ENCODE measurements around the gene HDX. TPM values are rescaled to one million over a fixed set of nuclear protein-coding genes. Genes with fewer than 3 reads are reported as not detected.

HDX gene
- total RNA-seq, 4 donors from 2014 or later = 5.0 to 50.2 (median 15.8) TPM

DNA sequence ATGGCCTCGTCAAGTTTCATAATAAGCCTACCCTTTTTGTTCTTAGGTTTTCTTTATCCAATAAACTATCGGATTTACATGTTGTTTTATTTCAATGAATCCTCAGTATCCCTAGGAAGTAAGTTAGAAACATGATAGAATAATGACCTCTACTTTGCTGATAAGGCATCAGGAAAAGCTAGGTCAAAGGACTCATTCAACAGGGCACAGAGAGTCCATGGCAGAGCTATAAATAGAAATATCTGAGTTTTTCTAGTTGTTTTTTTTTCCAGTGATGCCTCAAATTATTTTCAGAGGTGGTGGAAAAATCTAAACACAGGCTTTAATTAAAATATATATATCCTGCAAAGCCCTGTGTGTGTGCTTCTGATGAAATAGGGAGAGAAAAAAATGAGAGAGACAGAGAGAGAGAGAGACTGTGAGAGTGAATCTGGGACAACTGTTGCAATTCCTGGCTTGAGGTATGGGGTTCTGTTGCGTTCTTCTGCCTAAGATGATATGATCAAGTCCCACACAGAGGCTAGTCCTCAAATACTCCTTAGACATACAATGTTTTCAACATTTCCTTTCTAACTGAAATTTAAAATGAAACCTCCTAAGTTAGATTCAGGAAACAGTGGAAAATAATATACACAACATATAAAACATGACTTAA lies 139.9 kb downstream of the HDX start:
- intact Hi-C loops (cut with DNase I; ENCODE audit: low total_unique reads) = no loop called here
- peaks cover 0 to 3% of the 10 kb centered on the region in 2 donors for H3K4me1 ChIP-seq

DNA sequence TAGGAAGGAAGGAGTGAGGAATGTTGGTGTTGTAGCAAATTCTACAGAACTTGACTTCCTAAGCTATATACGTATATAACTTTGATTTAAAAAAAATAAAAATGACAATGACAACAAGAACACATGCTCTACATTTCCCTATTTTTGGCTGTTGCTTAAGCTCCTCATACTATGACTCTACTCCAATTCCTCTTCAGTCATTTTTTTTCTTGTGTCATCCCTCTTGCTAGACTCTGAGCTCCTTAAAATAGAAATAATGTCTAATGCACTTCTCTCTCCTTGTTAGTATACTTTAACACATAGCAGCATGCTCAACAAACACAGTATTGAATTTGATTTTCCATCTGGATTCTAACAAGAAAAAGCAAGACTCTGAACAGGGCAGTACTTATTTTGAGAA lies 144.0 kb downstream of the HDX start:
- intact Hi-C loops (cut with DNase I; ENCODE audit: low total_unique reads) = no loop called here
- Histone ChIP-seq H3K4me3 (no peak overlapping the region), H3K4me1 (peaks cover 0 to 3% of the 10 kb centered on the region in 2 donors), H3K27ac (no peak overlapping the region), H3K36me3 (no peaks in the 10 kb centered on the region), H3K27me3 (no peaks in the 10 kb centered on the region), H3K9me3 (no peaks in the 10 kb centered on the region)
- TF ChIP-seq POLR2A (IDR thresholded peaks at IDR 0.05) = no peak
- TF ChIP-seq, protein P1, sequence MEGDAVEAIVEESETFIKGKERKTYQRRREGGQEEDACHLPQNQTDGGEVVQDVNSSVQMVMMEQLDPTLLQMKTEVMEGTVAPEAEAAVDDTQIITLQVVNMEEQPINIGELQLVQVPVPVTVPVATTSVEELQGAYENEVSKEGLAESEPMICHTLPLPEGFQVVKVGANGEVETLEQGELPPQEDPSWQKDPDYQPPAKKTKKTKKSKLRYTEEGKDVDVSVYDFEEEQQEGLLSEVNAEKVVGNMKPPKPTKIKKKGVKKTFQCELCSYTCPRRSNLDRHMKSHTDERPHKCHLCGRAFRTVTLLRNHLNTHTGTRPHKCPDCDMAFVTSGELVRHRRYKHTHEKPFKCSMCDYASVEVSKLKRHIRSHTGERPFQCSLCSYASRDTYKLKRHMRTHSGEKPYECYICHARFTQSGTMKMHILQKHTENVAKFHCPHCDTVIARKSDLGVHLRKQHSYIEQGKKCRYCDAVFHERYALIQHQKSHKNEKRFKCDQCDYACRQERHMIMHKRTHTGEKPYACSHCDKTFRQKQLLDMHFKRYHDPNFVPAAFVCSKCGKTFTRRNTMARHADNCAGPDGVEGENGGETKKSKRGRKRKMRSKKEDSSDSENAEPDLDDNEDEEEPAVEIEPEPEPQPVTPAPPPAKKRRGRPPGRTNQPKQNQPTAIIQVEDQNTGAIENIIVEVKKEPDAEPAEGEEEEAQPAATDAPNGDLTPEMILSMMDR (IDR thresholded peaks at IDR 0.05) = no peak
- DNase-seq = no peak

More for the DNA sequence above, 139.9 kb downstream of the HDX start:
- no peaks in the 10 kb centered on the region for H3K36me3 ChIP-seq
- peaks cover 0 to 3% of the 10 kb centered on the region in 2 donors for H3K9me3 ChIP-seq
- no peak for DNase-seq
- no peak overlapping the region for H3K4me3 ChIP-seq
- peak overlapping the region; percentile 1 to 10 for H3K27ac ChIP-seq
- TF ChIP-seq POLR2A (IDR thresholded peaks at IDR 0.05) = no peak
- TF ChIP-seq, protein P1 (IDR thresholded peaks at IDR 0.05) = no peak
- no peaks in the 10 kb centered on the region for H3K27me3 ChIP-seq

DNA sequence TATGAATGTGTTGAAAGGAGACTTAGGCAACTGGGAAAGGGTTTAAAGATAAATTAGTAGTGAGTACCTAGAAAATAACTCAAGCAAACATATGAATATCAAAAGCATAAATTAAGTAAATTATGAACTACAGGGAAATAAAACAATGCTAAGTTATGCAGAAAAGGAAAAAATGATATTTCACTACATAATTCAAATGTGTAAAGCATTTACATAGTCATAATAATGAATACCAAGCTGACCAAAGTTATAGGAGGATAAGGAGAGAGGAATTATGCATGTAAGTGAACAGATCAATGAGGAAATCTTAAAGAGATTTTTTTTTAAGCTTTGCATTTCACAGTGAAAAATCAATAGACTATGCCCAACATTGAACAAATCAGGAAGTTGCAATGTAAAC lies 145.0 kb downstream of the HDX start:
- Histone ChIP-seq H3K27ac (no peak overlapping the region), H3K27me3 (no peaks in the 10 kb centered on the region), H3K9me3 (no peaks in the 10 kb centered on the region), H3K4me3 (no peak overlapping the region), H3K36me3 (no peaks in the 10 kb centered on the region), H3K4me1 (peaks cover 0 to 2% of the 10 kb centered on the region in 2 donors)
- intact Hi-C loops (cut with DNase I; ENCODE audit: low total_unique reads) = no loop called here
- no peak for DNase-seq
- TF ChIP-seq POLR2A (IDR thresholded peaks at IDR 0.05) = no peak
- TF ChIP-seq, protein P1 (IDR thresholded peaks at IDR 0.05) = no peak

DNA sequence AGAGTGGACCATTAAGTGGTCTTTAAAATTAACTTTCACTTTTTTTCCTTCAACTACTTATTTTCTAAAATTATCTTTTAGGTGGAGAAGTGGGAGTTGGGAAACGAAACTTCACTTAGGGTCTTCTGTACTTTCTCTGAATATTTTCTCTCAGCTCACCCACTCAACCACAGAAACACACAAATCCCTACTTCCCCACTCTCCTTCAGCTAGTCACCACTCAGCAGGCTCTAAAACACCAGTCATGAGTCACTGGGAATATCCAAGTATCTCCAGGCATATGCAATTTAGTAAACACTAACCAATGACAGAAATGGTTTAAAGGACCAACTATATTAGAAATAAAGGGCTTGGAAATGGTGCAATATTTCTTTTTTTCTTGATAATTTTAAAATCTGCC lies 161.3 kb downstream of the HDX start:
- intact Hi-C loops (cut with DNase I; ENCODE audit: low total_unique reads) = no loop called here
- Histone ChIP-seq H3K36me3 (no peaks in the 10 kb centered on the region), H3K9me3 (no peaks in the 10 kb centered on the region), H3K4me1 (no peaks in the 10 kb centered on the region), H3K27ac (no peak overlapping the region), H3K4me3 (no peak overlapping the region), H3K27me3 (peaks cover 0 to 4% of the 10 kb centered on the region in 2 donors)
- DNase-seq = no peak
- TF ChIP-seq POLR2A (IDR thresholded peaks at IDR 0.05) = no peak
- TF ChIP-seq, protein P1 (IDR thresholded peaks at IDR 0.05) = no peak

DNA sequence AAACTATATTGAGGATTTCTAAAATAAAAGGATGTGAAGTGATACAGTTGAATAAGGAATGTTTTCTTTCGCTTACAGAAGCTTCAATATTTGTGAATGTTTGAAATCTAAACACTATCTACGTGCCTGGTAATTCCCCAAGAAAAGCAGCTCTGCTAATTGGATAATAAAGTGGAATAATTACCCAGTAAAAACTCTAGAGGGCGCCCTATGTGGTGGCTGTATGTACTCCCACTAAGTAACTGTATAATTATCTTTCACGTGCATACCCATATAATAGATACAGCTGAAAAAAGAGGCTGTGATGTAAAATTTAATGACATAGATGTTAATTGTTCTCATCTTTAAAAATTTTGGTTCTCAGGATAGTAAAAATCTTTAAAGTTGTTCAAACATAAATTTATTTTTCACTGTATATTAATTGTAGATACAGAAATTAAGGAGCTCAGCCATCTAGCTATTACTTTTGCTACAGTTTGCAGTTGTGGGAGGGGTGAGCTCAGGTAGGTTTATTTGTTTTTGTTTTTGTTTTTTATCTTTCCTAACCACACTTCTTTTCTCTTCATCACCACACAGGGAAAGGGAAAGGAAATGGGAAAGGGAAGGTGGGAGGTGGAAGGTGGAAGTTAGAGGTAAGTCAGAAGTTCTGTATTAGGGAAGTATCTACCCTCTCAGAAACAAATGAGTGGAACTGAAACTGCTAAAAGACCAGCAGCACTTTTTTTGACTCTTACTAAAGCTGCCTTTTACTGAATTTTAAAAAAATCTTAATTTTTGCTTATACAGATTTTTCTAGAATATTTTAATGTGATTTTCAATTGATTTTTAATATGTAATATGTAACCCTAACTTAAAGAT lies 162.5 kb downstream of the HDX start:
- TF ChIP-seq, protein P1 (IDR thresholded peaks at IDR 0.05) = peak in 2 of 4 experiments; percentile 19 to 47
- TF ChIP-seq POLR2A (IDR thresholded peaks at IDR 0.05) = no peak
- H3K4me3 ChIP-seq = no peak overlapping the region
- no peaks in the 10 kb centered on the region for H3K4me1 ChIP-seq
- H3K9me3 ChIP-seq = no peaks in the 10 kb centered on the region
- H3K27ac ChIP-seq = no peak overlapping the region
- H3K36me3 ChIP-seq = no peaks in the 10 kb centered on the region
- intact Hi-C loops (cut with DNase I; ENCODE audit: low total_unique reads) = no loop called here
- DNase-seq = no peak
- peaks cover 0 to 4% of the 10 kb centered on the region in 2 donors for H3K27me3 ChIP-seq

Data from uterus (tissue), 4 donors.